Measurements from ENCODE around the gene PRR14L. TPM values are rescaled to one million over a fixed set of nuclear protein-coding genes. Genes with fewer than 3 reads are reported as not detected.

Gene PRR14L
- total and polyA plus RNA-seq, 4 donors: 4.5 to 20.2 (median 13.4) TPM

GRCh38 chr22:31652088-31652487 lies 97.8 kb downstream of the PRR14L start:
- Histone ChIP-seq H3K36me3 (ENCODE audit: control insufficient read depth in 4 of 4, insufficient read depth in 3 of 4, low read depth in 1 of 4, low read length in 3 of 4) (peaks cover 3 to 18% (median 9%) of the 10 kb centered on the region in 4 donors), H3K9me3 (ENCODE audit: control insufficient read depth in 4 of 4, low read length in 3 of 4) (no peaks in the 10 kb centered on the region), H3K4me1 (ENCODE audit: control insufficient read depth in 4 of 4, insufficient read depth in 4 of 4, low read length in 3 of 4) (no peaks in the 10 kb centered on the region), H3K9ac (ENCODE audit: low read depth in 1 of 2, low read length in 2 of 2) (no peak overlapping the region), H3K27me3 (ENCODE audit: control insufficient read depth in 4 of 4, insufficient read depth in 4 of 4, low read length in 3 of 4) (no peaks in the 10 kb centered on the region), H3K27ac (ENCODE audit: low read depth in 1 of 2, low read length in 2 of 2) (no peak overlapping the region), H3K4me3 (ENCODE audit: low read depth in 1 of 3, low read length in 3 of 3) (no peak overlapping the region)
- WGBS: 89% methylated on average over 9 of the region's 9 CpGs
- no peak for DNase-seq (ENCODE audit: low spot score)
- no peak for TF ChIP-seq YY1 (IDR thresholded peaks at IDR 0.05)
- no peak for TF ChIP-seq RAD21 (IDR thresholded peaks at IDR 0.05)

- DNase-seq (ENCODE audit: low spot score): no peak
- WGBS: 91% methylated on average over 4 of the region's 4 CpGs
- Histone ChIP-seq H3K4me1 (ENCODE audit: control insufficient read depth in 4 of 4, insufficient read depth in 4 of 4, low read length in 3 of 4) (no peaks in the 10 kb centered on the region), H3K36me3 (ENCODE audit: control insufficient read depth in 4 of 4, insufficient read depth in 3 of 4, low read depth in 1 of 4, low read length in 3 of 4) (peaks cover 3 to 23% (median 10%) of the 10 kb centered on the region in 4 donors), H3K4me3 (ENCODE audit: low read depth in 1 of 3, low read length in 3 of 3) (no peak overlapping the region), H3K9ac (ENCODE audit: low read depth in 1 of 2, low read length in 2 of 2) (no peak overlapping the region), H3K27ac (ENCODE audit: low read depth in 1 of 2, low read length in 2 of 2) (no peak overlapping the region), H3K27me3 (ENCODE audit: control insufficient read depth in 4 of 4, insufficient read depth in 4 of 4, low read length in 3 of 4) (no peaks in the 10 kb centered on the region), H3K9me3 (ENCODE audit: control insufficient read depth in 4 of 4, low read length in 3 of 4) (no peaks in the 10 kb centered on the region)
- TF ChIP-seq MAX (IDR thresholded peaks at IDR 0.05) (no peak), GABPA (IDR thresholded peaks at IDR 0.05 in 1 of 2, conservative IDR thresholded peaks at IDR 0.05 in 1 of 2) (no peak), FOXA1 (IDR thresholded peaks at IDR 0.05) (no peak), ZBTB33 (IDR thresholded peaks at IDR 0.05) (no peak)
These were observed 98.3 kb downstream of the PRR14L start for GRCh38 chr22:31651664-31652063.

- Histone ChIP-seq H3K4me3 (ENCODE audit: low read depth in 1 of 3, low read length in 3 of 3) (no peak overlapping the region), H3K36me3 (ENCODE audit: control insufficient read depth in 4 of 4, insufficient read depth in 3 of 4, low read depth in 1 of 4, low read length in 3 of 4) (peaks cover 5 to 25% (median 15%) of the 10 kb centered on the region in 4 donors), H3K4me1 (ENCODE audit: control insufficient read depth in 4 of 4, insufficient read depth in 4 of 4, low read length in 3 of 4) (no peaks in the 10 kb centered on the region), H3K9me3 (ENCODE audit: control insufficient read depth in 4 of 4, low read length in 3 of 4) (no peaks in the 10 kb centered on the region), H3K27me3 (ENCODE audit: control insufficient read depth in 4 of 4, insufficient read depth in 4 of 4, low read length in 3 of 4) (no peaks in the 10 kb centered on the region), H3K9ac (ENCODE audit: low read depth in 1 of 2, low read length in 2 of 2) (no peak overlapping the region), H3K27ac (ENCODE audit: low read depth in 1 of 2, low read length in 2 of 2) (no peak overlapping the region)
- TF ChIP-seq FOXA1 (IDR thresholded peaks at IDR 0.05) (no peak), TAF1 (conservative IDR thresholded peaks at IDR 0.05) (no peak), ATF3 (IDR thresholded peaks at IDR 0.05) (no peak), NR2F2 (IDR thresholded peaks at IDR 0.05) (no peak), JUND (IDR thresholded peaks at IDR 0.05) (no peak), ZBTB33 (IDR thresholded peaks at IDR 0.05) (no peak), FOXA2 (IDR thresholded peaks at IDR 0.05) (no peak), HNF4A (conservative IDR thresholded peaks at IDR 0.05) (no peak), YY1 (IDR thresholded peaks at IDR 0.05) (no peak), RXRA (IDR thresholded peaks at IDR 0.05) (no peak), RAD21 (IDR thresholded peaks at IDR 0.05) (no peak)
- 69% methylated on average over 6 of the region's 6 CpGs for WGBS
- DNase-seq (ENCODE audit: low spot score): no peak
These were observed 99.5 kb downstream of the PRR14L start for GRCh38 chr22:31650391-31650790.
